Fibroblast of villous mesenchyme (primary cell): ENCODE data around the gene EMSY. TPM values are rescaled to one million over a fixed set of nuclear protein-coding genes. Genes with fewer than 3 reads are reported as not detected.
"Not testable (repeated sequence)": the region's sequence is repeated elsewhere in the genome, so short reads cannot be mapped to it uniquely, and the experiment has no call there.

ENCODE experiments used
- DNase-seq: peaks from one replicate; pipeline ENCODE4 v3.0.0-alpha.2; 2010; ENCODE audit warnings: low read depth
- H3K4me3 ChIP-seq: 2 replicates; pipeline ENCODE4 v1.5.1; 2011; ENCODE audit warnings: low read depth, mild to moderate bottlenecking, low read length
- CTCF ChIP-seq: IDR thresholded peaks from 2 replicates; pipeline ENCODE4 v1.5.1; 2012; ENCODE audit warnings: low read depth, mild to moderate bottlenecking, low read length; ENCODE audit not compliant: insufficient read depth
- total RNA-seq: library from RNA; depleted of rRNA; stranded (reverse); fragments of >200 nt; gene quantifications from 2 replicates; pipeline ENCODE4 v1.2.3, GENCODE V29; 2012

The EMSY gene
- total RNA-seq, 1 donor, result 22.0 TPM

DNA sequence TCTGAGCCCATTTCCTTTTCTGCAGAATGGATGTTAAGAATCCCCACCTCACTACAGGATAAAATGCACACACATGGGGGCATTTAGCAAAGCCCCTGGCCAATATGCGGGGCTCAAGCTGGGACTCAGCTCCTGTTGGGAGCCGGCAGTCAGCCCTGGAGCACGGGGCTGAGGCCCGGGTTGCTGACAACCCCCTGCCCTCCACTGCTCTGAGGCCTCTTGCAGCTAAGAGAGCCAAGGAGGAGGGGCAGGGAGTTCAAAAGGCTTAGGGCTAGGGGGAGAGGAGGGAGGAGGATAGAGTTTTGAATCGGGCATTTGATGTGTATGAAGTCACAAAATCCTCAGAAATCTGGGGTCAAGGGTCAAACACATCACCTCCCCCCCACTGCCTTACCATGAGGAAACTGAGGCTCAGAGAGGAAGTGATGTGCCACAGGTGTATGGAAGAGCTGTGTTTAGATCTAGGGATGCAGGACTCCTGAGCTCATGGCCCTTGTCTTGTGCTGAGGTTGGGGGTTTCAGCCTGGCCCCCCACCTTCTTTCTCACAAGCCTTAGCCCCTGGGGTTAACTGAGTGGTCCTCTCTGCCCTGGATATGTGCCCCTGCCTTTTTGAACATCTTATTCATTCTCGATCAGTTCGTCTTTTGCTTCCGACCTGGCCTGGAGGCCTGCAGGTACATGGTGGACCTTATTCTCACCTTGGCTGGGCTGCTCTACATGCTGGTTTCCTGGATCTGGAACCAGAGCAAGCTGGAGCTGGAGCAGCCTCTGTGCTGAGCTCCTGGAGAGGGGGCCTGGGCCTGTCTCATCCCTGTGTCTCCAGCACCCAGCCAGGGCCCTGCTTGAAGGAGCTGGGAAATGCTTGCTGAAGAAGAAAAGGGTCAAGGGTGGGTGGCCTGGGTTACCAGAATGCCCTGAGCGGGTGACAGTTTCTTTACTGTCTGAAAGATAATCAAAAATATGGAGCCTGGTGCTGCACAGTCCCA lies 145.4 kb downstream of the EMSY start:
- no peak for TF ChIP-seq CTCF
- no peak overlapping the region for H3K4me3 ChIP-seq
- no peak for DNase-seq

GRCh38 chr11:76591416-76591815 lies 146.6 kb downstream of the EMSY start:
- no peak for DNase-seq
- no peak overlapping the region for H3K4me3 ChIP-seq
- no peak for TF ChIP-seq CTCF

GRCh38 chr11:76592025-76592914 lies 147.5 kb downstream of the EMSY start:
- H3K4me3 ChIP-seq, result no peak overlapping the region
- no peak for TF ChIP-seq CTCF
- DNase-seq, result no peak

DNA sequence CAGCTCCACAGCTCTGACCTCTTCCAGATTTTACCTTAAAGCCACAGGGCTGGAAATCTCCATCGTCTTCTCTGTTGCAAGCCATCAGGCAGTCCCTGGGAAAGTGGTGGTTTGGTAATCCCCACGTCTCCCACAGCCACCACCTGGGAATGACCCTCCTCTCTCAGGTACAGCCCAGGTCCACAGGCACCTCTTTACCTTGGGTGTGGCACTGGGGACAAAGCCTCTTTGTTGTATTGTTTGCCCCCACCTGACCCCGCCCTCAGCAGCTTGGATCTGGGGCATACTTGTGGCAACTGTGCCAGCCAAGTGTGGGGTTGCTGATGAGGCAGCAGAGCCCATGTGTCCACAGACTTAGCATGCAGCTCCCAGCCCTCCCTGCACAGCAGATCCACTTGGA lies 148.1 kb downstream of the EMSY start:
- no peak for TF ChIP-seq CTCF
- no peak overlapping the region for H3K4me3 ChIP-seq
- DNase-seq, result no peak

GRCh38 chr11:76595091-76595490 lies 150.3 kb downstream of the EMSY start:
- DNase-seq, result not testable (repeated sequence)

GRCh38 chr11:76596652-76597051 lies 151.8 kb downstream of the EMSY start:
- no peak for DNase-seq
- no peak for TF ChIP-seq CTCF
- no peak overlapping the region for H3K4me3 ChIP-seq

More at GRCh38 chr11:76595091-76595490, 150.3 kb downstream of the EMSY start:
- H3K4me3 ChIP-seq, result not testable (repeated sequence)
